ENCODE measurements around the gene NCR3LG1. TPM values are rescaled to one million over a fixed set of nuclear protein-coding genes. Genes with fewer than 3 reads are reported as not detected.

Gene NCR3LG1
- total RNA-seq, 1 experiment from 2014 or later: 14.8 TPM

- Mint-ChIP-seq H3K36me3 (ENCODE audit: insufficient read depth, unreplicated experiment) (no peaks in the 10 kb centered on the region), H3K27me3 (ENCODE audit: insufficient read depth, unreplicated experiment) (peaks cover 38% of the 10 kb centered on the region), H3K4me3 (ENCODE audit: unreplicated experiment) (no peak overlapping the region), H3K27ac (ENCODE audit: unreplicated experiment) (no peak overlapping the region), H3K4me1 (ENCODE audit: low read depth, unreplicated experiment) (peaks cover 5% of the 10 kb centered on the region), H3K9me3 (ENCODE audit: unreplicated experiment) (no peaks in the 10 kb centered on the region)
- no TSS peak for BruUV-seq (replicated peaks)
- Histone ChIP-seq H3K4me1 (no peaks in the 10 kb centered on the region), H3K9me3 (no peaks in the 10 kb centered on the region), H3K4me3 (ENCODE audit: low read depth, low read length) (no peak overlapping the region), H3K27me3 (replicated peaks; ENCODE audit: control insufficient read depth, insufficient read depth, low read length) (0 out of 2 replicates have a peak, but pooled peaks cover 2% of the 10 kb centered on the region), H3K36me3 (ENCODE audit: control insufficient read depth, insufficient read depth, low read length) (no peaks in the 10 kb centered on the region)
- POLR2A ChIA-PET: no interaction called here
- TF ChIP-seq, protein P1, sequence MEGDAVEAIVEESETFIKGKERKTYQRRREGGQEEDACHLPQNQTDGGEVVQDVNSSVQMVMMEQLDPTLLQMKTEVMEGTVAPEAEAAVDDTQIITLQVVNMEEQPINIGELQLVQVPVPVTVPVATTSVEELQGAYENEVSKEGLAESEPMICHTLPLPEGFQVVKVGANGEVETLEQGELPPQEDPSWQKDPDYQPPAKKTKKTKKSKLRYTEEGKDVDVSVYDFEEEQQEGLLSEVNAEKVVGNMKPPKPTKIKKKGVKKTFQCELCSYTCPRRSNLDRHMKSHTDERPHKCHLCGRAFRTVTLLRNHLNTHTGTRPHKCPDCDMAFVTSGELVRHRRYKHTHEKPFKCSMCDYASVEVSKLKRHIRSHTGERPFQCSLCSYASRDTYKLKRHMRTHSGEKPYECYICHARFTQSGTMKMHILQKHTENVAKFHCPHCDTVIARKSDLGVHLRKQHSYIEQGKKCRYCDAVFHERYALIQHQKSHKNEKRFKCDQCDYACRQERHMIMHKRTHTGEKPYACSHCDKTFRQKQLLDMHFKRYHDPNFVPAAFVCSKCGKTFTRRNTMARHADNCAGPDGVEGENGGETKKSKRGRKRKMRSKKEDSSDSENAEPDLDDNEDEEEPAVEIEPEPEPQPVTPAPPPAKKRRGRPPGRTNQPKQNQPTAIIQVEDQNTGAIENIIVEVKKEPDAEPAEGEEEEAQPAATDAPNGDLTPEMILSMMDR (IDR thresholded peaks at IDR 0.05; ENCODE audit: insufficient read depth in 1 of 2, low read depth in 1 of 2, low read length in 1 of 2, severe bottlenecking in 1 of 2, unreplicated experiment in 1 of 2): no peak
- CTCF ChIA-PET: no interaction called here
- intact Hi-C loops (cut with micrococcal nuclease; ENCODE audit: unreplicated experiment): no loop called here
- no peak for DNase-seq
Observed at GRCh38 chr11:17416492-17416891, 64.9 kb downstream of the NCR3LG1 start.

- Histone ChIP-seq H3K4me3 (ENCODE audit: low read depth, low read length) (no peak overlapping the region), H3K27me3 (replicated peaks; ENCODE audit: control insufficient read depth, insufficient read depth, low read length) (0 out of 2 replicates have a peak, but pooled peaks cover 2% of the 10 kb centered on the region), H3K9me3 (no peaks in the 10 kb centered on the region), H3K36me3 (ENCODE audit: control insufficient read depth, insufficient read depth, low read length) (no peaks in the 10 kb centered on the region), H3K4me1 (peaks cover 3% of the 10 kb centered on the region)
- no peak for DNase-seq
- Mint-ChIP-seq H3K27ac (ENCODE audit: unreplicated experiment) (no peak overlapping the region), H3K4me1 (ENCODE audit: low read depth, unreplicated experiment) (peaks cover 10% of the 10 kb centered on the region), H3K27me3 (ENCODE audit: insufficient read depth, unreplicated experiment) (peaks cover 34% of the 10 kb centered on the region), H3K4me3 (ENCODE audit: unreplicated experiment) (no peak overlapping the region), H3K9me3 (ENCODE audit: unreplicated experiment) (no peaks in the 10 kb centered on the region), H3K36me3 (ENCODE audit: insufficient read depth, unreplicated experiment) (no peaks in the 10 kb centered on the region)
- TF ChIP-seq, protein P1 (IDR thresholded peaks at IDR 0.05; ENCODE audit: insufficient read depth in 1 of 2, low read depth in 1 of 2, low read length in 1 of 2, severe bottlenecking in 1 of 2, unreplicated experiment in 1 of 2): no peak
- no TSS peak for BruUV-seq (replicated peaks)
- ChIA-PET CTCF (interaction anchor here (0.6 to 0.8 kb wide), 2 partner anchors 34 to 309 kb away, joined by 3 read pairs; no protein-coding TSS in a partner anchor), POLR2A (no interaction called here)
- intact Hi-C loops (cut with micrococcal nuclease; ENCODE audit: unreplicated experiment): no loop called here
Observed at GRCh38 chr11:17418444-17419081, 67.0 kb downstream of the NCR3LG1 start.

DNA sequence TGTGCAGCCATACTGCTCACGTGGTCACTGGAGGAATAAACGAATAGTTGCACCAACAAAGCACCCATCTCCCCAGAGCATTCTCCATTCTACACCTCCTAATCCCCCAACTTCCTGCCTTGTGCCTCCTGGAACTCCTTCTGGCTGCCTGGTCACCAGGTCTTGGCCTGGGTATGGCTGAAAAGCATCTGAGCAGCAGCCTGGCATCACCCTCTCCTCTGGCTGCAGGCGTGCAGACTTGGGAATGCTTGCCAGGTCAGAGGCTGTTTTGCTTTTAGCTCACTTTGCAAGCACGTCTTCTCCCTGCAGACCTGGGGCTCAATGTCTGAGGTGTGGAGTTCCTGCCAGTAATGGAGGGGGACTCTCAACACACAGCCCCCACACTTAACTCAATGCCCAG lies 70.2 kb downstream of the NCR3LG1 start:
- Histone ChIP-seq H3K27me3 (replicated peaks; ENCODE audit: control insufficient read depth, insufficient read depth, low read length) (0 out of 2 replicates have a peak, but pooled peaks cover 2% of the 10 kb centered on the region), H3K4me1 (peaks cover 8% of the 10 kb centered on the region), H3K9me3 (no peaks in the 10 kb centered on the region), H3K36me3 (ENCODE audit: control insufficient read depth, insufficient read depth, low read length) (no peaks in the 10 kb centered on the region), H3K4me3 (ENCODE audit: low read depth, low read length) (no peak overlapping the region)
- TF ChIP-seq, protein P1 (IDR thresholded peaks at IDR 0.05; ENCODE audit: insufficient read depth in 1 of 2, low read depth in 1 of 2, low read length in 1 of 2, severe bottlenecking in 1 of 2, unreplicated experiment in 1 of 2): no peak
- DNase-seq: no peak
- peaks cover 23% of the 10 kb centered on the region for H3K27me3 Mint-ChIP-seq (ENCODE audit: insufficient read depth, unreplicated experiment)
- peaks cover 17% of the 10 kb centered on the region for H3K4me1 Mint-ChIP-seq (ENCODE audit: low read depth, unreplicated experiment)
- CTCF ChIA-PET: interaction anchor here (0.6 to 1.0 kb wide), 2 partner anchors 52 to 53 kb away, joined by 3 to 4 read pairs; no protein-coding TSS in a partner anchor
- H3K9me3 Mint-ChIP-seq (ENCODE audit: unreplicated experiment): no peaks in the 10 kb centered on the region
- no peaks in the 10 kb centered on the region for H3K36me3 Mint-ChIP-seq (ENCODE audit: insufficient read depth, unreplicated experiment)
- BruUV-seq (replicated peaks): no TSS peak
- POLR2A ChIA-PET: no interaction called here
- no peak overlapping the region for H3K27ac Mint-ChIP-seq (ENCODE audit: unreplicated experiment)
- H3K4me3 Mint-ChIP-seq (ENCODE audit: unreplicated experiment): no peak overlapping the region
- intact Hi-C loops (cut with micrococcal nuclease; ENCODE audit: unreplicated experiment): no loop called here

All from Caco-2 (cell line).